Stimulated activated CD8-positive, alpha-beta memory T cell treated with anti-CD3 and anti-CD28 coated beads, Interleukin-12 subunit alpha, Interleukin-12 subunit beta, amount 100 ng/mL, for 1 hour (primary cell): ENCODE data around the gene PRDM2.

Experiments
- DNase-seq: peaks from one replicate; pipeline ENCODE4 v3.0.0-alpha.2; 2020; ENCODE audit warnings: low read depth

The PRDM2 gene

DNA sequence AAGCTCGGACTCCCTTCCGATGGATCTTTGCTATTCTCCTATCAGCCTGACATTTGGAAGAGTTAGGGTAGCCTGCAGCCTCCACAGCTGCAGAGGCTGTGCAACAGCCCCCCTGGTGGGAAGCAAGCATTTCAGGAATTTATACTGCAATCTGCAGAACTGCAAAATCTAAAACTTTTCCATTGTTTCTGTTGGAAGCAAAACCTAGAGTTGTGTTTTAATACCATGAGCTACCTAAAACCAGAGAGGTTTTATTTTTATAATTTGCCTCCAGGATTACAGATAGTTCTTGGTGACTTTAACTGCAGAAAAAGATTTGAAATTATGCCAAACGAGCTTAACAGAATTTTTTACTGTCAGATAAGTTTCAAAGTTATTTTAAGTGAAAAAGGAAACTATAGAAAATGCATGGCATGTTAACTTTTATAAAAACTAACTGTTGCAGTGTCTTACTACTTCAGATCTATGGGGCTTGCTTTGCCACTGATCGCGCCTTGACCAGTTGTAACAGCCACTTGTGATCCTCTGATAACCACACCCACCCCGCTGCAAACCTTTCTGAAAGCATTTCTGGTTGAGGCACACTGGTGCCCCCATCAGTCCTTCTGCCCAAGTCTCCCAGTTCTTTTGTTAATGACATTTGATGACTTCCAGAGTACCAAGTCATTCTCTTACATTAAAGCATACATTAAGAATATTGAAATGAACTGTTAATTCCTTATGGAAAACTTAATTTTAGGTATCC, 64.8 kb downstream of the PRDM2 start:
- no peak for DNase-seq

GRCh38 chr1:13766592-13767564, 66.9 kb downstream of the PRDM2 start:
- DNase-seq, result no peak

- no peak for DNase-seq
Observed at GRCh38 chr1:13769212-13769611, 69.2 kb downstream of the PRDM2 start.

GRCh38 chr1:13769830-13770229, 69.8 kb downstream of the PRDM2 start:
- DNase-seq, result no peak

DNA sequence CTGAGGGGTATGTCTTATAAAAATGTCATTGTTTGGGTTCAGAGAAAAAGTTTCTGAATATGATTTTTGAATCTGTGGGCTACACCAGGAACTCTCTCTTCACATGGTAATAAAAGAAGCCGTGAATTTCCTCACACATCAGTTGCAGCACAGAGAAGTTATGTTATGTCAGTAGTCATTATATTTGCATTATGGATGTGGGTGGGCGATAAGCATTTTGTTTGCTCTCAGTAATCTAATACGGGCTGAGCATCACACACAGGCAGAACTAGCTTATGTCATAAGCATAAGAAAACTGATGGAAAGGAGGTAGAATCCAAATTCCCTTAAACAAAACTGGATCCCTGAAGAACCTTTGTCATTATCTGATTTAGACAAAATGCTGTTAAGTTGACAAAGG, 70.8 kb downstream of the PRDM2 start:
- DNase-seq, result no peak

DNA sequence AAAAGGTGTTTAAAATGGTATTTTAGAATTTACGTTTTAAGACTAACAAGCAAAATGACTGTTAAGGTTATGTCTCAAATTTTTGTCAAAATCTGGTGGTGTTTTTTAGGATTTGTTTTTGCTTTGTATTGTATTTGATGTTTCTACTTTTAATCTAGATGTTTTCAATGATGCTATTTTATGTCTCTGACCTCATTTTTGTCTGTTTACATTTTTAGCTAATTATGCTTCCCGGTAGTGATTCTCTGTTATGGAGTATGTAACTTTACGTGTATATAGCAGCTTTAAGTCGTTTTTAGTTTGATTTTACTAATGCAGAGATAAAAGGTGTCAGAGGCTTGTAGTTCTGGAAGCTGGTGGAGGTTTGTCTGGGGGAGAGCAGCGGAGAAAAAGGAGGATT, 71.8 kb downstream of the PRDM2 start:
- no peak for DNase-seq

DNA sequence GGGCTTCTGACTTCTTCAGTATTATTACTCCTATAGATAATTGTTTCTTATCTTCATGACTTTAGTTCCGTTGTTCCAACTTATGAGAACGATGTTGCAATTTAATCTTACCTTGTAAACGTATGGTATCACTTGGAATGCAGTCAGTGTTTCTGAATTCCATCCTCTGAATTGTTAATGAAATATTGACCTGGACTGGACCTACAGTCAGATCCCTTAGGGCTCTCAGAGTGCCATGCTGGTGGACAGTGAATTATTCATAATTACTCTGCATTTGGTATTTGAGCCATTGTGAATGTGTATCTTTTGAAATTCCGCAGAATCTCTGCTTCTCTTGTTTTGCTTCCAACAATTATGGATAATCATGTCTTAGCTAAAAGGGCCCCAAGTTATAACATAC, 72.3 kb downstream of the PRDM2 start:
- no peak for DNase-seq

DNA sequence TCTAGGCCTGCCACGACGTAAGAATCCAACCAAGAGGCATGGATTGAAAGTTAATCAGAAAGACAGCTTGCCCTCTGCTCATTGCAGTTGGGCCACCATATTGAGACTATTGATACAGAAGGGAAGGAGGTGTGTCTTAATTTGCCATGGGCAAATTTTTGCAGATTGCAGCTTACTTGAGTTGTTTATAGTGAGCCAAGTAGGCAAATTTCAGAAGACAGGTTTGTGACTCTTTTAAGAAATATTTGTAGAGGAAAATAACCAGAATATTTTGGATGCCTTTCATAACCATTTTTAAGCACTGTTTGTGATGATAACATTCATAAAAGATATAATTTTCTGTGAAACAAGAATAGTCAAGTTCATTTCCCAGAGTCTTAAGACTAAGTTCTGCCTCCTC, 74.1 kb downstream of the PRDM2 start:
- no peak for DNase-seq

DNA sequence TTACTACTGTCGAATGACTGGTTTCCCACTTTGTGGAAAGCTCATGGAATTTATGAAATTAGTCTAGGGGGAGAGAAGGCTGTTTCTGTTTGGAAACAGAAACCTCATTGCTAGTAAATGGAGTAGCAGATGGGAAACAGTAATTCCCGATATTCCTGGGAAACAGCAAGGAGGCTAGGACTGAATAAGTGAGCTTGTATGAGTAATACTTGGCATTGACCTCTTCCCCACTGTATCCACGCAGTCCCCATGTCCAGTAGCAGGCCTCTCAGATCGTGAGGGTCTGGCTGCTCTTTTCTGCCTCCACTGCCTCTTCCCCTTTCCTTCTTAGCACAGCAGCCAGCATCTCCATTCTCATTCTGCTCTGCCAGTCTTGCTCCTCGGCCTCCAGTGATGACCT, 75.5 kb downstream of the PRDM2 start:
- no peak for DNase-seq

GRCh38 chr1:13775916-13776315, 75.9 kb downstream of the PRDM2 start:
- no peak for DNase-seq

DNA sequence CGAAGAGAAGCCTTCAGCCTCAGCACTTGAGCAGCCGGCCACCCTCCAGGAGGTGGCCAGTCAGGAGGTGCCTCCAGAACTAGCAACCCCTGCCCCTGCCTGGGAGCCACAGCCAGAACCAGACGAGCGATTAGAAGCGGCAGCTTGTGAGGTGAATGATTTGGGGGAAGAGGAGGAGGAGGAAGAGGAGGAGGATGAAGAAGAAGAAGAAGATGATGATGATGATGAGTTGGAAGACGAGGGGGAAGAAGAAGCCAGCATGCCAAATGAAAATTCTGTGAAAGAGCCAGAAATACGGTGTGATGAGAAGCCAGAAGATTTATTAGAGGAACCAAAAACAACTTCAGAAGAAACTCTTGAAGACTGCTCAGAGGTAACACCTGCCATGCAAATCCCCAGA, 78.4 kb downstream of the PRDM2 start:
- DNase-seq, result no peak

DNA sequence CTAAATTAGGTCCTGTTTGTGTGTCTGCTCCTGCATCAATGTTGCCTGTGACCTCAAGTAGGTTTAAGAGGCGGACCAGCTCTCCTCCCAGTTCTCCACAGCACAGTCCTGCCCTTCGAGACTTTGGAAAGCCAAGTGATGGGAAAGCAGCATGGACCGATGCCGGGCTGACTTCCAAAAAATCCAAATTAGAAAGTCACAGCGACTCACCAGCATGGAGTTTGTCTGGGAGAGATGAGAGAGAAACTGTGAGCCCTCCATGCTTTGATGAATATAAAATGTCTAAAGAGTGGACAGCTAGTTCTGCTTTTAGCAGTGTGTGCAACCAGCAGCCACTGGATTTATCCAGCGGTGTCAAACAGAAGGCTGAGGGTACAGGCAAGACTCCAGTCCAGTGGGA, 79.9 kb downstream of the PRDM2 start:
- DNase-seq, result no peak

DNA sequence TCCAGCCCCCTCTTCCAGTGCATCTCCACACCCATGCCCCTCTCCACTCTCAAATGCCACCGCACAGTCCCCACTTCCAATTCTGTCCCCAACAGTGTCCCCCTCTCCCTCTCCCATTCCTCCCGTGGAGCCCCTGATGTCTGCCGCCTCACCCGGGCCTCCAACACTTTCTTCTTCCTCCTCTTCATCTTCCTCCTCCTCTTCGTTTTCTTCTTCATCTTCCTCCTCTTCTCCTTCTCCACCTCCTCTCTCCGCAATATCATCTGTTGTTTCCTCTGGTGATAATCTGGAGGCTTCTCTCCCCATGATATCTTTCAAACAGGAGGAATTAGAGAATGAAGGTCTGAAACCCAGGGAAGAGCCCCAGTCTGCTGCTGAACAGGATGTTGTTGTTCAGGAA, 80.8 kb downstream of the PRDM2 start:
- DNase-seq, result no peak

GRCh38 chr1:13781228-13781627, 81.2 kb downstream of the PRDM2 start:
- DNase-seq, result no peak

- DNase-seq, result no peak
Observed at GRCh38 chr1:13781907-13782633, 82.1 kb downstream of the PRDM2 start.

GRCh38 chr1:13782634-13783360, 82.8 kb downstream of the PRDM2 start:
- no peak for DNase-seq

DNA sequence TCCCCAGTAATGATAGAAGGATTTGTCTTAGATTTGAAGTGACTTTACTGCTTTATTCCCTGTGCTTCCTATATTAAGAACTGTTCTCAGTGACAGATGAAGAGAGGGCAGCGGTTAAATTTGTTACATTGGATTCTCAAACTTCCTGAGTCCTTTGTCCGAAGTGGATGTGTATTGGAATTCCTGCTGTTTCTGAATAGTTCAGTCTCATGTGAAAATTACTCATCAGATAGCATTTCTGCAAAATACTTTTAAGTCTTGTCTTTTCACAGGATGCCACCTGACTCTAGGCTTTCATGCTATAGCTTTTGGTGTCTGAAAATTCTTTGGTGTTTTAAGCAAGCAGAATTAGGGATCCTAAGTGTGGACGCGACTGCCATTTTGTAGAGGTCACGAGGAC, 83.6 kb downstream of the PRDM2 start:
- no peak for DNase-seq

DNA sequence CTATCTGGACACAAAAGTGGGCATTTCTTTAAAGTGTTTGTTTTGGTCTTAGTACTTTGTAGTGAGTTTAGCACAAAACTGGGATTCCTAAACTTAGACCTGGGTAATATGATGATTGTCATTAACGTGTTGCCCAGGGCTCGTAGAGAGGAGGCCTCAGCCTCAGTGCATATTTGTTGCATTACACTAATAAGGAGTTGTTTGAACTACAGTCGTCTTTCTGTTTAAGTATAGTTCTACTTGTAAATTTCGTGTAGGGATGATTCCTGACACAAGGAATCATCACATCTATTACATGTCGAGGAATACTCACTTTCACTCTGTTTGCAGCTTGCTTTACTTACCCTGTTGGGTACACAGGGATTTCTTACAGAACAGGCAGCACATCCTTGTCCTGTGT, 85.0 kb downstream of the PRDM2 start:
- DNase-seq, result no peak

- no peak for DNase-seq
Observed at GRCh38 chr1:13786541-13786940, 86.6 kb downstream of the PRDM2 start.

- no peak for DNase-seq
Observed at GRCh38 chr1:13788795-13789194, 88.8 kb downstream of the PRDM2 start.

GRCh38 chr1:13790290-13791030, 90.5 kb downstream of the PRDM2 start:
- DNase-seq, result no peak
